H1 (cell line): ENCODE data around the gene PPARD. TPM values are rescaled to one million over a fixed set of nuclear protein-coding genes. Genes with fewer than 3 reads are reported as not detected.

Source experiments
- BACH1 ChIP-seq: IDR thresholded peaks from 2 replicates; pipeline ENCODE4 v1.6.1; 2012; ENCODE audit warnings: low read length, improper control_type of control experiment
- BCL11A ChIP-seq, 2 experiments: IDR thresholded peaks; one replicate each; pipeline ENCODE4 v1.6.1; 2011; ENCODE audit warnings: low read depth in 2 of 2, low read length in 2 of 2, mild to moderate bottlenecking in 2 of 2
- BRCA1 ChIP-seq: IDR thresholded peaks from 2 replicates; pipeline ENCODE4 v1.6.1; 2012; ENCODE audit warnings: low read depth, low read length, improper control_type of control experiment
- CHD7 ChIP-seq: fragments of 300-600 bp; sonication (generic); IDR thresholded peaks from 2 replicates; pipeline ENCODE4 v1.7.1; 2012; ENCODE audit warnings: low read length, moderate library complexity, mild to moderate bottlenecking, inconsistent platforms; ENCODE audit not compliant: insufficient replicate concordance
- CTBP2 ChIP-seq: IDR thresholded peaks from 2 replicates; pipeline ENCODE4 v1.7.0; 2011; ENCODE audit warnings: borderline replicate concordance, mild to moderate bottlenecking, moderate library complexity, mixed read lengths, low read length; ENCODE audit not compliant: insufficient read depth, insufficient read length
- GABPA ChIP-seq: IDR thresholded peaks from 2 replicates; pipeline ENCODE4 v1.6.1; 2011; ENCODE audit warnings: mild to moderate bottlenecking, low read length, moderate library complexity, borderline replicate concordance; ENCODE audit not compliant: insufficient read depth
- TCF12 ChIP-seq: IDR thresholded peaks from 2 replicates; pipeline ENCODE4 v1.6.1; 2011; ENCODE audit warnings: low read depth, mild to moderate bottlenecking, low read length
- polyA plus RNA-seq, 7 experiments: library from polyadenylated mRNA; depleted of rRNA in 3 of 7; stranded (reverse) in 5 of 7; unstranded in 2 of 7; fragments of >200 nt in 5 of 7; fragments of 200-250 nt in 2 of 7; gene quantifications; 1 replicate in 5 of 7; 2 replicates in 1 of 7; 4 replicates in 1 of 7; pipeline versions ENCODE4 v1.2.1 to v1.2.3, GENCODE V29; 2011 to 2013; ENCODE audit warnings: missing spikeins in 2 of 7, mixed read lengths in 2 of 7
- total RNA-seq: library from RNA; stranded (reverse); fragmentation: NEBNext Ultra II Directional; extraction: Animal tissue kit (Norgen Biotek cat#: 25700); gene quantifications from 2 replicates; pipeline ENCODE4 v1.2.1, GENCODE V29; 2021

The PPARD gene
- total and polyA plus RNA-seq, 2 of the 8 experiments (the other 6 are each of a cell fraction or from before 2014, with no cell fraction given), result 14.6 to 14.9 TPM

GRCh38 chr6:35312807-35313206 lies 29.6 kb upstream of the PPARD start (continued):
- TF ChIP-seq CHD7, result no peak
- TF ChIP-seq GABPA, result no peak
- TF ChIP-seq BACH1, result no peak
- TF ChIP-seq TCF12, result no peak
- no peak for TF ChIP-seq CTBP2
- no peak for TF ChIP-seq BCL11A (IDR thresholded peaks at IDR 0.05; ENCODE audit: low read depth in 2 of 2, low read length in 2 of 2)
- TF ChIP-seq BRCA1, result no peak
- TF ChIP-seq, all 59 proteins: peak for 0
